ENCODE data around the gene THG1L. TPM values are rescaled to one million over a fixed set of nuclear protein-coding genes. Genes with fewer than 3 reads are reported as not detected.

THG1L gene
- total RNA-seq, 2 donors from 2014 or later: 7.5 to 9.5 TPM

GRCh38 chr5:157710431-157710830 is 20.8 kb upstream of the THG1L start:
- H3K9me3 ChIP-seq: no peaks in the 10 kb centered on the region
- no peak for TF ChIP-seq CTCF (IDR thresholded peaks at IDR 0.05)
- H3K4me3 ChIP-seq: no peak overlapping the region
- peaks cover 10 to 13% of the 10 kb centered on the region in 2 donors for H3K4me1 ChIP-seq (ENCODE audit: control insufficient read depth in 1 of 2, low read depth in 2 of 2)
- H3K36me3 ChIP-seq: no peaks in the 10 kb centered on the region
- no peak for DNase-seq (ENCODE audit: low spot score)
- H3K27me3 ChIP-seq (replicated peaks; ENCODE audit: insufficient read depth): no peaks in the 10 kb centered on the region
- ATAC-seq (ENCODE audit: insufficient number of reproducible peaks, low FRiP score, low read depth): no peak
- no peak overlapping the region for H3K27ac ChIP-seq

GRCh38 chr5:157710882-157711281 is 20.3 kb upstream of the THG1L start:
- peak overlapping the region; percentile 14 for H3K4me3 ChIP-seq
- no peak for ATAC-seq (ENCODE audit: insufficient number of reproducible peaks, low FRiP score, low read depth)
- H3K9me3 ChIP-seq: no peaks in the 10 kb centered on the region
- H3K27ac ChIP-seq: no peak overlapping the region
- H3K36me3 ChIP-seq: no peaks in the 10 kb centered on the region
- DNase-seq (ENCODE audit: low spot score): no peak
- TF ChIP-seq CTCF (IDR thresholded peaks at IDR 0.05): no peak
- no peaks in the 10 kb centered on the region for H3K27me3 ChIP-seq (replicated peaks; ENCODE audit: insufficient read depth)
- peaks cover 10 to 13% of the 10 kb centered on the region in 2 donors for H3K4me1 ChIP-seq (ENCODE audit: control insufficient read depth in 1 of 2, low read depth in 2 of 2)

- Histone ChIP-seq H3K27me3 (replicated peaks; ENCODE audit: insufficient read depth) (no peaks in the 10 kb centered on the region), H3K9me3 (no peaks in the 10 kb centered on the region), H3K36me3 (no peaks in the 10 kb centered on the region), H3K4me1 (ENCODE audit: control insufficient read depth in 1 of 2, low read depth in 2 of 2) (peaks cover 15 to 21% of the 10 kb centered on the region in 2 donors), H3K4me3 (no peak overlapping the region), H3K27ac (no peak overlapping the region)
- no peak for DNase-seq (ENCODE audit: low spot score)
- no peak for TF ChIP-seq CTCF (IDR thresholded peaks at IDR 0.05)
- ATAC-seq (ENCODE audit: insufficient number of reproducible peaks, low FRiP score, low read depth): no peak
Measured at GRCh38 chr5:157713830-157714595, 17.2 kb upstream of the THG1L start.

GRCh38 chr5:157714596-157714864 is 16.7 kb upstream of the THG1L start:
- no peaks in the 10 kb centered on the region for H3K36me3 ChIP-seq
- DNase-seq (ENCODE audit: low spot score) (no peak), ATAC-seq (ENCODE audit: insufficient number of reproducible peaks, low FRiP score, low read depth) (no peak)
- no peaks in the 10 kb centered on the region for H3K9me3 ChIP-seq
- no peak overlapping the region for H3K4me3 ChIP-seq
- peaks cover 15 to 21% of the 10 kb centered on the region in 2 donors for H3K4me1 ChIP-seq (ENCODE audit: control insufficient read depth in 1 of 2, low read depth in 2 of 2)
- H3K27ac ChIP-seq: no peak overlapping the region
- TF ChIP-seq CTCF (IDR thresholded peaks at IDR 0.05): no peak
- H3K27me3 ChIP-seq (replicated peaks; ENCODE audit: insufficient read depth): no peaks in the 10 kb centered on the region

GRCh38 chr5:157718519-157718918 is 12.7 kb upstream of the THG1L start:
- Histone ChIP-seq H3K27me3 (replicated peaks; ENCODE audit: insufficient read depth) (no peaks in the 10 kb centered on the region), H3K36me3 (no peaks in the 10 kb centered on the region), H3K4me1 (ENCODE audit: control insufficient read depth in 1 of 2, low read depth in 2 of 2) (peaks cover 3 to 11% of the 10 kb centered on the region in 2 donors), H3K27ac (no peak overlapping the region), H3K9me3 (no peaks in the 10 kb centered on the region), H3K4me3 (no peak overlapping the region)
- peak; percentile 68 for ATAC-seq (ENCODE audit: insufficient number of reproducible peaks, low FRiP score, low read depth)
- TF ChIP-seq CTCF (IDR thresholded peaks at IDR 0.05): peak; percentile 59
- DNase-seq (ENCODE audit: low spot score): no peak
